Measurements from ENCODE around the gene CDC25B.
A peak's percentile ranks its signal among the peaks of the same experiment; 100 is the strongest.

The CDC25B gene

DNA sequence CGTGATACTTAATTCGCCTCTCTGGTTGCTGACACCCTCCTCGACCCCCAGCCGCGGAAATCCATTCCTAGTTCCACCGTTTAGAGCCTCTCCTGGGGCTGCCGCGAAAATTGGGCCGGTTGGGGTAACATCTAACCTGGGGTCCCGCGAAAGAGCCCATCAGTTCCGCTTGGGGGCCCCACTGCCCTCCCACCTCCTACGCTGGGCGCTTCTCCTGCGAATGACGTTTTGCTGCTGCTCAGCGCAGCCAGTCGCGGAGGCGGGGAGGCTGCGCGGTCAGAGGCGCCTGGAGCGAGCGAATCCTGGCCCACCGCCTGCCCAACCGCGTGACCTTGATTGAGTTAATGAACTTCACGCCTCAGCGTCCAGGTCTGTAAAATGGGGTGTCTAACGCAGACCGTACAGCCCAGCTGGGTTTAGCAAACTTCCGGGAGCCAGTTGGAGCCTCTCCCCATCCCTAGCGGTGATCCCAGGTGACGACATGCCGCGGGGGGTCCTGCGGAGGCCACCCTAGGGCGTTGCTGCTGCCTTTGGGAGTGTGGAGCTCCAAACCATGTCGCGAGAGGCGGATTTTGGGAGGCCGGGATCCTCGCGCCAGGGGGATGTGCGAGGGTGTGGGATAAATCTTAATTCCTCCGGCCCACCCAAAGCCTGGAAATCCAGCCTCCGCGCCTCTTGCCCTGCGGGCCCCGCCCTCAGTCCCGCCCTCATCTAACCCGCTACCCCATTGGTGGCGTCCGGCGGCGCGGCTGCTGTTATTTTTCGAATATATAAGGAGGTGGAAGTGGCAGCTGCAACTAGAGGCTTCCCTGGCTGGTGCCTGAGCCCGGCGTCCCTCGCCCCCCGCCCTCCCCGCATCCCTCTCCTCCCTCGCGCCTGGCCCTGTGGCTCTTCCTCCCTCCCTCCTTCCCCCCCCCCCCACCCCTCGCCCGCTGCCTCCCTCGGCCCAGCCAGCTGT, at the start of gene CDC25B:
Gene CDC25B, plus strand, starts transcription at position 800 of the 958 bp plus-strand sequence. CDS start 222 bp downstream, outside the sequence.
- peak; percentile 91 for DNase-seq (ENCODE audit: low spot score)

DNA sequence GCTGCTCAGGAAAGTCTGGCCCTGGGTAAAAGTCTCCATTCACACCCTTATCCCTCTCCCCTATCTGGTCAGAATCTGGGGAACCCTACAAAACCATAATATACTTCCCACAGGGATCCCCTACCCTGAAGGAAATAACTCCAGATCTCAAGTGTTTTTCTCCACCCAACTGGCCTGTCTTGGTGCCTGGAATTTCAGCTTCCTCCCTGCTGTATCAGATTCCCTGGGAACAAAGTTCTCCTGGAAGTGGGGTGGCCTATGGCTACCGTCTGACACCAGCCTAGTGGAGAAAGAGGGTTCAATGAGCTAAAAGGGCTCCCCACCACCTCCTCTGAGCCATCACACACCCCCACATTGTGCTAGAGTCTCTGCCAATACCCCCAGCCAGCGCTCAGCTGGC, 48.6 kb upstream of the CDC25B start:
- no peak for DNase-seq (ENCODE audit: low spot score)

DNA sequence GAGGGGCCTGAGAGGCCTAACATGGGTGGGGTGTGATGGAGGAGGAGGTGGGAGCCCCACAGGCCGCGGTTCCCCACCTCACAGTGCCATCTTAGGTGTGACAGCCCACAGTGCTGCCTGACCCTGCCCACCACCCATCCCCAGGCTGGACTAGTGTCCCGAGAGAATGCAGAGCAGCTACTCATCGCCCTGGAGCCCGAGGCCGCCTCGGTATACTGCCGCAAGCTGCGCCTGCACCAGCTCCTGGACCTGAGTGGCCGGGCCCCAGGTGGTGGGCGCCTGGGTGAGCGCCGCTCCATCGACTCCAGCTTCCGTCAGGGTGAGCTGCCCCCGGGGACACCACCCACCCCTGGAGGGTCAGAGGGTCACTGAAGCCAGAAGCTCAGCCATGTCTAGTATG, 48.0 kb upstream of the CDC25B start:
- DNase-seq (ENCODE audit: low spot score), result no peak

DNA sequence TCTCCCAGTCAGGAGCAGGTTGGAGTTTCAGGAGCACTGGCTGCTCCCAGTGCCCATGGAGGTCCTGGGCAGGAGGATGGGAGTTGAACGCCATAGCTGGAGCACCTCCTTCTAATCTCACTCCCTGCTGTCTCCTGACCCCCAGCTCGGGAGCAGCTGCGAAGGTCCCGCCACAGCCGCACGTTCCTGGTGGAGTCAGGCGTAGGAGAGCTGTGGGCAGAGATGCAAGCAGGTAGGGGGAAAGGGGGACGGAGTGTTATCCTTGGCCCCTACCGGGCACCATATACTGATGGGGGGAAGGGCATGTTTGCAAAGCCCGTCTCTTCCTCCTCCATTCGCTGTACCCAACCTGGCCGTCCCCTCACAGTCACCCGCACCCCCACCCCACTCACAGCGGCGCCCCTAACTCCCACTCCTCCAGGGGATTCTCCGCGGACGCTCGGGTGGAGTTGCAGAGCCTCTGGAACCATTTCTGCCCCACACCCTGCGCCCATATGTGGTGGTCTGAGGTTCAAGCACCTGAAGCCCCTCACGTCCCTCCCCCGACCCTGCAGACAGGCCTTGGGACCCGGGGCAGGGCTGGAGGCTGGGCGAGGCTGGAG, 46.9 kb upstream of the CDC25B start:
- no peak for DNase-seq (ENCODE audit: low spot score)

DNA sequence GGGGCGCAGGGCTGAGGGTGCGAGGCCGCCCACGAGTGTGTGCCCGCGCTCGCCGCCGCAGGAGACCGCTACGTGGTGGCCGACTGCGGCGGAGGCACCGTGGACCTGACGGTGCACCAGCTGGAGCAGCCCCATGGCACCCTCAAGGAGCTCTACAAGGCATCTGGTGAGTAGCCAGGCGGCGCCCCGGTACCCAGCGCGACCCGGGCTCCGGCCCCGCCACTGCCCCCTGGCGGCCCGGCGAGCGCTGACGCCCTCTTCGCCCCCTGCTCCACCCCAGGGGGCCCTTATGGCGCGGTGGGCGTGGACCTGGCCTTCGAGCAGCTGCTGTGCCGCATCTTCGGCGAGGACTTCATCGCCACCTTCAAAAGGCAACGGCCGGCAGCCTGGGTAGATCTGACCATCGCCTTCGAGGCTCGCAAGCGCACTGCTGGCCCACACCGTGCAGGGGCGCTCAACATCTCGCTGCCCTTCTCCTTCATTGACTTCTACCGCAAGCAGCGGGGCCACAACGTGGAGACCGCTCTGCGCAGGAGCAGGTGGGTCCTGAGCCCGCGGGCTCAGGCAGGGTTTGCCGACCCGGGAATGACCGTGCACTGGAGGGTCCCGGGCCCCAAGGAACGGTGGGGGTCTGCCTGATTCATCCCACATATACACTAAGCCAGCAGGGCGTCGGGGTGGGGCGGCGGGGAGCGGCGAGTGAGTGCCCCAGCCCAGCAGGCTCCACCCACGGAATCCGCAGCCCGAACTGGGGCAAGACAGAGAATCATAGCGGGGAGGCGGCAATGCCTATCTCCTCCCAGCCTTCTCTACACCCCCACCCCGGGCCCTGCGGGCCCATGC, 46.2 kb upstream of the CDC25B start:
- peak; percentile 79 for DNase-seq (ENCODE audit: low spot score)

DNA sequence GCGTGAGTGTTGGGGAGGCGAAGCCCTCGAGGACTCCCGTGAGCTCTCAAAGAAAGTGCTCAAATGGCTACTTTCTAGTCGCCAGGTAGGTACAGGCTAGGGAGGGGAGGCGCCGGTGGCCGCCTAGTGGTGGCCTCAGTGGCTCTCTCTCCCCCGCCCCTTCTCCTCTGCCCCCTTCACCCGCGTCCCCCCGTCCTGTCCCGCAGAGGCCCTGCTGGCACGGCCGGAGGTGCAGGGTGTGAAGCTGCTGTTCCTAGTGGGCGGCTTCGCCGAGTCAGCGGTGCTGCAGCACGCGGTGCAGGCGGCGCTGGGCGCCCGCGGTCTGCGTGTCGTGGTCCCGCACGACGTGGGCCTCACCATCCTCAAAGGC, 44.8 kb upstream of the CDC25B start:
- no peak for DNase-seq (ENCODE audit: low spot score)

DNA sequence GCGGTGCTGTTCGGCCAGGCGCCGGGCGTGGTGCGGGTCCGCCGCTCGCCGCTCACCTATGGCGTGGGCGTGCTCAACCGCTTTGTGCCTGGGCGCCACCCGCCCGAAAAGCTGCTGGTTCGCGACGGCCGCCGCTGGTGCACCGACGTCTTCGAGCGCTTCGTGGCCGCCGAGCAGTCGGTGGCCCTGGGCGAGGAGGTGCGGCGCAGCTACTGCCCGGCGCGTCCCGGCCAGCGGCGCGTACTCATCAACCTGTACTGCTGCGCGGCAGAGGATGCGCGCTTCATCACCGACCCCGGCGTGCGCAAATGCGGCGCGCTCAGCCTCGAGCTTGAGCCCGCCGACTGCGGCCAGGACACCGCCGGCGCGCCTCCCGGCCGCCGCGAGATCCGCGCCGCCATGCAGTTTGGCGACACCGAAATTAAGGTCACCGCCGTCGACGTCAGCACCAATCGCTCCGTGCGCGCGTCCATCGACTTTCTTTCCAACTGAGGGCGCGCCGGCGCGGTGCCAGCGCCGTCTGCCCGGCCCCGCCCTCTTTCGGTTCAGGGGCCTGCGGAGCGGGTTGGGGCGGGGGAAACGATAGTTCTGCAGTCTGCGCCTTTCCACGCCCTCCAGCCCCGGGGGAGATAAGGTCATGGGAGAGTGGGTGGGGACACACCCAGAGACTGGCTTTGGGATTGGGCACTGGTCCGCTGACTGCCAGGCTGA, 44.3 kb upstream of the CDC25B start:
- peak; percentile 45 for DNase-seq (ENCODE audit: low spot score)

DNA sequence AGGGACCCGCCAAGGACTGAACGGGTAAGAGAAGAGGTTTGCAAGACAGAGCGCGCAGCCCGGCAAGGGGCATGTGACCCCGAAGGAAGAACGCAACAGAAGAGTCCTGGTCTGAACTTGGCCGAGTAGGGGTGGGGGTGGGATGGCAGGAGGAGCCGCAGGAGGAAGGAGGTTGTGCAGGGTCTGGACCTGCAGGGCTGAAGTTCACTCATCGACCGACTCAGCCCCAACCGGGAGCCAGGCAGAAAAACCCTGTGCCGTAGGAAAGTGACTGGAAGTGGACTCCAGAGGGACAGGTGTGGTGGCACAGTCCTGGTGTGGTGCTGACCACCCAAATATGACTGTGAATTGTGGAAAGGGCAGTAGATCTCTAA, 43.7 kb upstream of the CDC25B start:
- DNase-seq (ENCODE audit: low spot score), result no peak

DNA sequence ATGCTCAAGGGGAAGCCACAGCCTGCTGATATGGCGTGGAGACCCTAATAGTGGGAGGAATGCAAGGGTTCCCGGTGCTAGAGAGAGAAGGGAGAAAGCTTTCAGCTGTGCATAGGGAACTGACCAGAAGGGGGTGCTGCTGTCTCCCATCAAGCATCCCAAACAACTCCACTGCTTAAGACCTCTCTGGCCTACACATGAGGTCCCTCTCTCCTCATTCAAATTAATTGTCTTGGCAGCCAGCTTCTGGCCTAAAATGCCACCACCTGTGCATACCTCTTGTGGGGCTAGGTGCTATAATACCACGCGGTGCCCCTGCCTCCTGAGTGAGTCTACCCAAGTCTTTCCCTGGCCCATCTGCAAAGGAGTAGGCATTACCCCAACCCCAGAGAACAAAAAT, 43.0 kb upstream of the CDC25B start:
- peak; percentile 78 for DNase-seq (ENCODE audit: low spot score)

DNA sequence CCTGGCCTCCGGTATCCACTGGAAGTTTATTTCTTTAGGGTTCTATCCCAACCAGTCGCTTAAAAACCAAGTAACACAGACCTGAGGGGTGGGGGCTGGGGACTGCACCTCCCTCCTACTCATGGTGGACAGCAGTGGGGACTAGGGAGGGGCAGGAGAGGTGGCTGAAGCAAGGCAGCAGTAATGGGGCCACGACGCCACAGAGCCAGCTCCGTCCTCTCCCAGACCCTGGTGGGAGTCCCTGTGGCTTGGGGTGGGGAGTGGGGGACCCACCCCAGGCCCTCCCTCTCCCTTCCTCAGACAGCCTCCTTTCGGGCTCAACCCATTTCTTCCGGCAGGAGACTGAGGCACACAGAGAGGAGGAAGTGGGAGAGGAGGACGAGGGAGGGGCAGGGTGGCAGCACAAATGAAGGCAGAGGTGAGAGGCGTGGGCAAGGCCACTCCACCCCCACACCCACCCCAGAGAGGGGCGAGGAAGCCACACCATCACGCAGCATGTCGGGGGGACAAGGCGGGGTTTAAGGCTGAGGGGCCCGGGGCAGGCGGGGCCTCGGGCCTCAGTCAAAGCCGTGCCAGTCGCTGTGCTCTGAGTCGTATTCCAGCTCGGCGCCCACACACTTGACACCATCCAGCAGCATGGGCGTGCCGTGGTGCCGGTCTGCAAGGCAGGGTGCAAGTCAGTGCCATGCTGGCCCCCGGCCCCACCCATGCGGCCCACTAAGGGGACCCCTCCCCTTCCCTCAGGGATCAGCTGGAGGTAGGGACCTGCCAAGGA, 42.4 kb upstream of the CDC25B start:
- DNase-seq (ENCODE audit: low spot score), result no peak

DNA sequence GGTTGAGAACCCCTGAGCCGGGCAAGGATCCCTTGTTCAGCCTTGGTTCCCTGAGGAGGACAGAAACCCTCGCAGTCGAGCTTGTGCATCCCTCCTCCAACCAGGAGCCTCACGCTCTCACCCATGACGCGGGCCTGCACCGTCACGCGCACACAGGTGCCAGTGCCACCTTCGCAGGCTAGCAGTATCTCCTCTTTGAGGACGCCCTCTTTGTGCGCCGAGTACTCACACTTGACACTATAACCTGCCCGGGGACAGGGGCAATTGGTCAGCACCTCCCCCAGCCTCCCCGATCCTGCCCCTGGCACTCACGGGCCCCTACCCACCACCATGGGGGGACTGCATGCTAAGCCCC, 41.9 kb upstream of the CDC25B start:
- DNase-seq (ENCODE audit: low spot score), result no peak

DNA sequence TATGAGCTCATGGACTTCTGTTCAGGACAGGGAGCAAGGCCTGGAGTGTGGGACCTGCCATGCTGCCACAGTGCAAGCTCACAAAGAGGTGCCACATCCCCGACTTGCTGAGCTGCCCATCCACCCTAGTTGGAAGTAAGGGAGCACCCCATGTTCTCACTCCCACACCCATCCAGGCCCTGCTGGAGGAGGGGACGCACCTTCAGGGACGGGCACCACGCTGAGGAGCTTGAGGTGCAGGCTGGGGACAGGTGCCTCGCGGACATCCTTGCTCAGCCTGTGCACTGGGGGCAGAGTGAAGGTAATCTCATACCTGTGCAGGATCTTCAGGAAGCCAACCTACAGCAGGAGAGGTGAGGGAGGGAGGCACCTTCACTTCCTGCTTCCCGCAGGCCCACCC, 40.8 kb upstream of the CDC25B start:
- no peak for DNase-seq (ENCODE audit: low spot score)

DNA sequence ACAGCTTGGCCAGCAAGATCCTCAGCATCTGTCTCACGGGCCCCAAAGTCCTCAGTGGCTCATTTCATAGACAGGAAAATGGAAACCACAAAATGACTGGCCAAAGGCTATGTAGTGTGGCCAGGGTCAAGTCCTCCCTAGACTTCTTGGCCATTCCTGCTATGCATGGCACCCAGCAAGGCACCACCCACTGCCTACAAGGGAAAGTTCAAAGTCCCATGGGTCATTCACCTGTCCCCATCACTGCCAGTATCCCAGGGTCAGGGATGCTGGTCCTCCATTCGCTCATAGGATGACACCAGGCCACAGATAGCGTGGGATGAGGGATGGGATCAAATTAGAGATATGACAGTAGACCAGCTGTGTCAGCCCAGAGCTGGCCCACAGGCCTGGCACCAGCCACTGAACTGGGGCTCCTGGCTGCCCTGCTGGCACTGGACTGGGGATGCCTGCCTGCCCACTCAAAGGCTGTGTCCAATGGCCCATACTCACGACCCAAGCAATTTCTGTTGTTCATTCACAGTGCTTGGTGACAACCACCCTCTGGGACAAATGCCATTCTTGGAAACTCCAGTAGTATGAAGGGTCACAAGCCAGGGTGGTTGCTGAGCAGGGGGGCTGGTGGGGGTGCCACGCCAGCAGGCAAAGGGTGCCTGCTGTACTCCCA, 40.2 kb upstream of the CDC25B start:
- no peak for DNase-seq (ENCODE audit: low spot score)

DNA sequence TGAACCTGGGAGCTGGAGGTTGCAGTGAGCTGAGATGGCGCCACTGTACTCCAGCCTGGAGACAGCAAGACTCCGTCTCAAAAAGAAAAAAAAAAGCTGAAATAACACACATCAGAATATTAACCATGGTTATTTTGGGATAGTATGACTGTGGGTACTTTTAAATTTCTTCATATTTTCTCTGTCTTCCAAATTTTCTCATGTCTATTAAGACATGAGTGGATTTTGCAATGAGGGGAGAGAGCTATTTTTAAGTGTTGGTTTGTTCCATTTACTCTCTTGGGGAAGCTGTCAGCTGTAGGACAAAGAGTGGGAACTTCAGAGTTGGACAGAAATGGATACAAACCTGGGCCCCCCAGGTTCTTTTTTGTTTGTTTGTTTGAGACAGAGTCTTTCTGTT, 38.8 kb upstream of the CDC25B start:
- no peak for DNase-seq (ENCODE audit: low spot score)

DNA sequence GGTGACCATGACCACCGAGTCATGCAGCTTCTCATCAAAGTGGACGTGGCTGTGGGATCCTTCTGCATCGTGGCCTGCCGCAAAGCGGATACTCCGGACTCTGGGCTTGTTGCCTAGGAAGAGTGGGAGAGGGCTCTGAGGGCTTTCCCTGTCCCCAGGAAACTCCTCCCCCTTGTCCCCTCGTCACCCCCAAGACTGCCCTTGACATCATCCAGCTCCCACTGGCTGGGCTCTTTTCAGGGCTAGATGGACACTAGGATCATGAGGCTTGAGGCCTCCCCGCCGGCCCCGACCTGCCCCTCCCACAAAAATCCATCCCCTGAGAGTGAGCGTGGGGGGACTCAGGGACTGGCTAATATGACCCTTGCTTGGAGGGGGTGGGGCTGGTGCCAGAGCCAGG, 37.5 kb upstream of the CDC25B start:
- no peak for DNase-seq (ENCODE audit: low spot score)

DNA sequence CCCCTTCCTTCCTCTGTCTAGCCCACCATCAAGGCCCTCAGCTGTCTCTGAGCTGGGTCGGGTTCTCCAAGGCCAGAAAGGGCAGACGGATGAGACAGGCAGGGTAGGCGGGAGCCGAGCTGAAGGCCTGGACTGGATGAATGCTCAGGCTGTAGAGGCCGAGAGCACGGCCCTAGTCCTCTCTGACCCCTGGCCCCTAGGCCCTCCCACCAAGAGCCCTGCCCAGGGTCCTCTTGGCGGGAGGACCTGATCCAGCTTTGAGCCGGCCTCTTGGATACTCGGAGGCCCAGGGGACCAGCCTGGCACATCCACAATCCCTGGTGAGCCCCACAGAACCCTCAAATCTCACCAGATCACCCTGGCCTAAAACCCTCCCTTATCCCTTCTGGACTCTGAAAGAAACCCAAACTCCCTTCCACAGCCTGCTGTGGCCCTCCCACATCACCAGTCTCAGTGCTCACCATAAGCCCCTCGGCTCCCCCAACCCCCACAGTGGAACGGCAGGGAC, 36.7 kb upstream of the CDC25B start:
- DNase-seq (ENCODE audit: low spot score), result no peak

DNA sequence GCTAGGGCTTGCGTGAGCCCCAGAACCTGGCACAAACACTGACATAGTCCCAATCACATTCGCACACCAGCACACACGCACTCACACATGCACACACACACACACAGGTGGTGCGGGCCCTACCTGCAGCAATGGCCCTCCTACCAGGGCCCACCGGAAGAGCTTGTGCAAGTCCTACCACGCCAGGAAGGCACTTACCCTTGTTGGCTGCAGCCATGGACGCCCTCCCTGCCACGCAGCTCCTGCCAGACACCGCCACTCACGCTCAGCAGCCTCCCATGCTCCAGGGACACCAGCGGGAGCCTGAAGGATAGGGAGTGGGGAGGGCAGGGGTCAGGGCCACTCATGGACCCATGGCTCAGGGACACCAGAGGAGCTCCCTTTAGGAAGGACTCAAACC, 36.2 kb upstream of the CDC25B start:
- no peak for DNase-seq (ENCODE audit: low spot score)

DNA sequence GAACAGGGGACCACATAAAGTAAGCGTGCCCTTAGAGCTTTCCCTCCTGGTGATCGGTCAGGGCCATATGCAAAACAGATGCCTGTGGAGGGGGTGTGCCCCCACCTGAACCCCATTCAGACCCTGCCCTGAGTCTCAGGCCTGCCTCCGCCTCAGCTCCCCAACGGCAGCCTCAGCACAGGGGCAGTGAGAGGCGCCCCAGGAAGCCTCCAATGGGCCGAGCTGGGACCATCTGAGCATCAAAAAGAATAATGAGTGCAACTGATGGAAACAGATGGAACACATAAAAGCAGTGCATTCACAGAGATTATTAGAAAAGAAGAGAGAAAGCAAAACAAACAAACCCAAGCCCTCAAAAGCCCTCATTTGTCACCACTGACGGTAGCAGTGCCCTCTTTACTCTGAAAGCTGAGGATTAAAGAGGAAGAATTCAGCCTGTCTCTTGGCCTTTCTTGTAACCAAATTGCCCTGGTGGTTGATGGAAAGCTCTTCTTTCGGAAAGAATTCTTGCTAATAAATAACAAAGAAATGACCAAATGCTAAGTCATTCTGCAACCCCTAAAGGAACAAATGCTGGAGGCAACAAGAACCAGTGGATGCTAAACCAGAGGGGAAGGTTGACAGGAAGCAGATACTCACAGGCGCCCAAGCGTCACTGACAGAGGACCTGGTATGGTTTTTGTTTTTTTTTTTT, 35.3 kb upstream of the CDC25B start:
- DNase-seq (ENCODE audit: low spot score), result no peak

DNA sequence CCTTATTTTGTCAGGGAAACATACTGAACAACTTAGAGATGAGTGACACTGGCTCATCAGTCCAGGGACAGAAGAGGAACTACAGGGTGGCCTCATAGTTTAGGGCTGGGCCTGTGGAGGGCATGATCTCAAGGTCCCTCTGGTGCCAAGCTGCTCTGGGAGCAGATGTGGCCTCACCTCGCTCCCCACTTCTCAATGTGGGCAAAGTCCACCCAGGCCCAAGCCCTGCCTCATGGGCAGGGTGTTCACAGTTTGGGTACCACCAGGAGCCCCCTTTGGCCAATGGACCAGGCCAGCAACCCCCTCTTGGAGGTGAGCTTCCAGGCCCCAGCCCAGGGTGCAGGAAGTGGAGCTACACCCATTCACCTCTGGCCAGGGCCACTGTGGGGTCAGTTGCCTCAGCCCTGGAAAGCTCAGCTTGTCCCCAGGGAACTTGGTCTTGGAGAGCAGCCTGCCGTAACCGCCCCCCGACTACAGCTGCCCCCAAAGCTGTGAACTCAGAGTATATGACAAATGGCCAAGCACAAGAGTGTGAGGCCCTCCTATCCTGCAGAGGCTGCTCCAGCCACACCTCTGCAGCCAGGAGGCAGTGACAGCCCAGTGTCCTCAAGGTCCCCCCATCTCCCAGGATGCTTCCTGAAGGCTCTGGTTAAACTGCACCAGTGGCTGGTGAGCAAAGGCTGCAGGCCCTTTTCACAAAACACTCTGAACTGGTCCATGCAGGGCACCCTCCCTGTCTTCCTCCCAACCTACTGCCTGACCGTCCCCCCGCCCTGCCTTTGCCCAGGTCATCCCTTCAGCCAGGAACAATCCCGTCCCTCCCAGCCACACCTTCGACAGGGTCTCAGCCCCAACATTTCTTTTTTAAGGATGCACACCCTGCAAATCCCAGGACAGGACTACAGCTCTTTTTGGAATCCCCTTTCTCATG, 32.2 kb upstream of the CDC25B start:
- DNase-seq (ENCODE audit: low spot score), result no peak
